ENCODE results near the gene RAB3A.

Gene RAB3A

GRCh38 chr19:18229915-18230314 is 26.1 kb upstream of the RAB3A start:
- no peak overlapping the region for H3K4me3 ChIP-seq (ENCODE audit: low read depth, low read length)
- TF ChIP-seq, protein P1, sequence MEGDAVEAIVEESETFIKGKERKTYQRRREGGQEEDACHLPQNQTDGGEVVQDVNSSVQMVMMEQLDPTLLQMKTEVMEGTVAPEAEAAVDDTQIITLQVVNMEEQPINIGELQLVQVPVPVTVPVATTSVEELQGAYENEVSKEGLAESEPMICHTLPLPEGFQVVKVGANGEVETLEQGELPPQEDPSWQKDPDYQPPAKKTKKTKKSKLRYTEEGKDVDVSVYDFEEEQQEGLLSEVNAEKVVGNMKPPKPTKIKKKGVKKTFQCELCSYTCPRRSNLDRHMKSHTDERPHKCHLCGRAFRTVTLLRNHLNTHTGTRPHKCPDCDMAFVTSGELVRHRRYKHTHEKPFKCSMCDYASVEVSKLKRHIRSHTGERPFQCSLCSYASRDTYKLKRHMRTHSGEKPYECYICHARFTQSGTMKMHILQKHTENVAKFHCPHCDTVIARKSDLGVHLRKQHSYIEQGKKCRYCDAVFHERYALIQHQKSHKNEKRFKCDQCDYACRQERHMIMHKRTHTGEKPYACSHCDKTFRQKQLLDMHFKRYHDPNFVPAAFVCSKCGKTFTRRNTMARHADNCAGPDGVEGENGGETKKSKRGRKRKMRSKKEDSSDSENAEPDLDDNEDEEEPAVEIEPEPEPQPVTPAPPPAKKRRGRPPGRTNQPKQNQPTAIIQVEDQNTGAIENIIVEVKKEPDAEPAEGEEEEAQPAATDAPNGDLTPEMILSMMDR (IDR thresholded peaks at IDR 0.05; ENCODE audit: insufficient read depth, low read depth, low read length, missing control alignments), result no peak
- DNase-seq (ENCODE audit: low read depth), result no peak

DNA sequence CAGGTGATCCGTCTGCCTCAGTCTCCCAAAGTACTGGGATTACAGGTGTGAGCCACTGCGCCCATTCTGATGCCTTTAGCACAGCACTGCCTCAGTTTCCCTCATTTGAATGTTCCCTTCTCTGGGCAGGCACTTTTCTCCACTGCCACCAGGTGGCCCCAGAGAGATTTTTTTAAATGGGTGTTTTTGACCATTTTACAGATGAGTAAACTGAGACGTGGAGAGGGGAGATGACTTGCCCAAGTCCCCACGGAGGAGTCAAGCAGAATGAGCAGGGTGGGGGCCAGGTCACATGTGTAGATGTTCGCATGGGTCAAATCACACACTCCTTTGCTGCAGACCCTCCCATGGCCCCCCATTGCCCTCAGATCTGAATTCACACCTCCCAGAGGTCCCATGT is 25.6 kb upstream of the RAB3A start:
- no peak for DNase-seq (ENCODE audit: low read depth)
- no peak overlapping the region for H3K4me3 ChIP-seq (ENCODE audit: low read depth, low read length)
- TF ChIP-seq, protein P1 (IDR thresholded peaks at IDR 0.05; ENCODE audit: insufficient read depth, low read depth, low read length, missing control alignments), result peak; percentile 51

GRCh38 chr19:18227781-18228271 is 24.0 kb upstream of the RAB3A start:
- H3K4me3 ChIP-seq (ENCODE audit: low read depth, low read length), result no peak overlapping the region
- TF ChIP-seq, protein P1 (IDR thresholded peaks at IDR 0.05; ENCODE audit: insufficient read depth, low read depth, low read length, missing control alignments), result no peak
- DNase-seq (ENCODE audit: low read depth), result no peak

- DNase-seq (ENCODE audit: low read depth), result peak; percentile 26
- no peak overlapping the region for H3K4me3 ChIP-seq (ENCODE audit: low read depth, low read length)
- TF ChIP-seq, protein P1 (IDR thresholded peaks at IDR 0.05; ENCODE audit: insufficient read depth, low read depth, low read length, missing control alignments), result no peak
Observed at GRCh38 chr19:18226956-18227780, 23.3 kb upstream of the RAB3A start.

DNA sequence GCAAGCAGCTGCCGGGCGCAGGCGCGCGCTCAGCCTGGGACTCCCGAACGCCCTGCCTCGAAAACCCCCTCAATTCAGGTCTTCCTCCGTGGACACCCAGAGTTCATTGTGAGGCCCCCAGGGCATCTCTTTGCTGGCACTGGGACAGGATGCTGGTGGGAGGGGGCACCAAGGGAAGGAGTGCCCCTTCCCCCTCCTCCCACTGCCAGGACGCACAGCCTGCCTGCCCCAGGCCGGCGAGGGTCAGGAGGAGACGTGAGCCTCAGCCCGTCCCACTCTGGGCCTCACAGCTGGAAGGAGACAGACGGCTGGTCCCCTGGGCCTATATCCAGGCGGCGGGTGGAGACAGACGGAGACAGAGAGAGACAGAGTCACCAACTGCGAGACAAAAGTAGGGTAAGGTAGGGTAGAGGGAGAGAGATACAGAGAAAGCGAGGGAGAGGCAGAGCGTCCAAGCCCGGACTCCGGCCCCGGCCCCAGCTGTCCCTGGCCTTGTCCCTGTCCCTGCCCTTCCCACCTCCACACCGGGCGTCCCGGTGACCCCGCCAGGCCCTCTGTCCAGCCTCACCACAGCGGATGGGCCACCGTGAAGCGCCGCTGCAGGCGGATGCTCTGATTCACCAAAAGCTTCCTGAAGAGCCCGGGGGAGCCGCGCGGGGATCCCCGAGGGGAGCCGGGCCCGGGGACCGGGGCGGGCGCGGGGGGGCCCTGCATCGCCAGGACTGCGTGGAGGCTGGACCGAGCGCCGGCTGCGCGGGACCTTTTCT is 22.0 kb upstream of the RAB3A start, which contains the start of gene PDE4C:
TSS of gene PDE4C (minus strand) at position 737 of the 767 bp plus-strand sequence. CDS start at position 714, 23 bp downstream.
- TF ChIP-seq, protein P1 (IDR thresholded peaks at IDR 0.05; ENCODE audit: insufficient read depth, low read depth, low read length, missing control alignments), result no peak
- DNase-seq (ENCODE audit: low read depth), result no peak
- no peak within 1 kb of the TSS; the same call in 1 of the 2 replicates for H3K4me3 ChIP-seq (ENCODE audit: low read depth, low read length)

DNA sequence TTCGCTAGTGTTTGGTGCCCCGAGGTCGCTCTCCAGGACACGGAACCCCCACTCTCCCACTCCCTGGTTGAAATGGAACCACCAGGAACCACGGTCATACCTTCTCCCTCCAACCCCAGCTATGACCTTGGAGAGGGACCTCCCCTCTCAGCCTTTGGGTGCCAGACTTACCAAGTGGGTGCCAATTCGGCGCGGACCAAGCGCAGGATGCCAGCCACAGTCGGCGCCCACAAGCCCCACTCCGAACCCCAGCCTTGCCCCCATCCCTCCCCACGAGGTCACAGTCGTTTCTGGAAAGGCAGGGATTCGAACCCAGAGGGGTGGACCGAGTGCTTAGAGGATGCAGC is 21.5 kb upstream of the RAB3A start:
- DNase-seq (ENCODE audit: low read depth), result no peak
- TF ChIP-seq, protein P1 (IDR thresholded peaks at IDR 0.05; ENCODE audit: insufficient read depth, low read depth, low read length, missing control alignments), result no peak
- H3K4me3 ChIP-seq (ENCODE audit: low read depth, low read length), result no peak overlapping the region; the same call in 1 of the 2 replicates
